ENCODE data around the gene ZNF724. TPM values are rescaled to one million over a fixed set of nuclear protein-coding genes. Genes with fewer than 3 reads are reported as not detected.

Gene ZNF724
- total and polyA plus RNA-seq, 2 of the 8 experiments (the other 6 are each of a cell fraction or from before 2014, with no cell fraction given) = 8.7 to 67.2 TPM

- Histone ChIP-seq H3K4me3 (ENCODE audit: extremely low read depth in 1 of 4, insufficient read depth in 2 of 4, low read depth in 3 of 4, low read length in 4 of 4) (no peak overlapping the region), H2BK12ac (ENCODE audit: low read depth, low read length) (no peak overlapping the region), H3K4me1 (replicated peaks in 1 of 4; ENCODE audit: control insufficient read depth in 3 of 4, insufficient read depth in 4 of 4, low read length in 3 of 4) (no peaks in the 10 kb centered on the region), H3K27me3 (replicated peaks in 1 of 4; ENCODE audit: control insufficient read depth in 3 of 4, extremely low read depth in 1 of 4, insufficient read depth in 3 of 4, low read length in 3 of 4) (no peaks in the 10 kb centered on the region), H3K14ac (ENCODE audit: insufficient read length) (no peak overlapping the region), H3K36me3 (ENCODE audit: control insufficient read depth in 2 of 4, insufficient read depth in 4 of 4, low read length in 3 of 4) (no peaks in the 10 kb centered on the region), H3K27ac (ENCODE audit: low read depth, low read length) (no peak overlapping the region), H2AK5ac (ENCODE audit: low read depth, low read length) (no peak overlapping the region), H2BK120ac (replicated peaks; ENCODE audit: low read depth, low read length) (no peak overlapping the region), H3K4ac (replicated peaks; ENCODE audit: insufficient read length, low read depth, low read length) (no peak overlapping the region), H4K91ac (replicated peaks; ENCODE audit: insufficient read length, low read length) (no peak overlapping the region), H2BK15ac (ENCODE audit: low read length) (no peak overlapping the region; the same call in 1 of the 2 replicates), H2BK5ac (ENCODE audit: low read depth, low read length) (no peak overlapping the region), H4K5ac (ENCODE audit: insufficient read length, low read depth, low read length) (no peak overlapping the region), H3K56ac (replicated peaks; ENCODE audit: insufficient read length, low read depth, low read length) (no peak overlapping the region), H3K79me2 (ENCODE audit: control insufficient read depth in 1 of 2, insufficient read depth in 2 of 2, low read length in 2 of 2) (no peaks in the 10 kb centered on the region), H3K9ac (replicated peaks in 1 of 4; ENCODE audit: extremely low read depth in 1 of 4, low read depth in 3 of 4, low read length in 3 of 4) (no peak overlapping the region), H3K79me1 (ENCODE audit: low read depth, low read length) (no peaks in the 10 kb centered on the region), H4K8ac (ENCODE audit: extremely low read depth, insufficient read depth, low read length) (no peak overlapping the region; the same call in 1 of the 2 replicates), H3K18ac (ENCODE audit: extremely low read depth, low read length) (no peak overlapping the region), H4K20me1 (replicated peaks in 1 of 2; ENCODE audit: control insufficient read depth in 1 of 2, insufficient read depth in 2 of 2, low read length in 2 of 2) (no peaks in the 10 kb centered on the region), H3K23ac (ENCODE audit: insufficient read length) (no peak overlapping the region), H2AFZ (ENCODE audit: low read length) (no peak overlapping the region), H3K4me2 (ENCODE audit: insufficient read depth in 1 of 2, low read depth in 2 of 2, low read length in 2 of 2) (no peak overlapping the region), H3K23me2 (ENCODE audit: low read depth, low read length) (no peaks in the 10 kb centered on the region), H2BK20ac (ENCODE audit: low read length) (no peak overlapping the region), H3K9me3 (ENCODE audit: insufficient read depth in 2 of 2, low read depth in 1 of 2, low read length in 1 of 2) (peaks cover 18 to 21% of the 10 kb centered on the region in 2 experiments)
- TF ChIP-seq CBX8 (IDR thresholded peaks at IDR 0.05; ENCODE audit: borderline replicate concordance, low read depth, low read length) = no peak
- 0 out of 4 replicates have a peak, but pooled peaks of 1 of the 3 experiments have one; percentile 8 for TF ChIP-seq CTCF (IDR thresholded peaks at IDR 0.05; ENCODE audit: control extremely low read depth in 1 of 3, insufficient read depth in 1 of 3, low read depth in 1 of 3, low read length in 3 of 3)
- DNase-seq (ENCODE audit: low read depth in 1 of 2, low spot score in 2 of 2) (no peak), FAIRE-seq (no peak)
- POLR2A ChIA-PET (ENCODE audit: partially characterized antibody) = no interaction called here
- CTCF ChIA-PET (ENCODE audit: partially characterized antibody) = interaction anchor here (0.6 to 1.0 kb wide), 3 partner anchors 8 to 965 kb away, joined by 3 read pairs; no protein-coding TSS in a partner anchor
- 84% methylated on average over 3 of the region's 3 CpGs; no CpG with 5 or more reads in 1 of the 2 experiments for WGBS, 2 experiments (ENCODE audit: extremely low coverage in 1 of 2, insufficient coverage in 1 of 2, insufficient read length in 1 of 2, insufficient replicate concordance in 2 of 2, low coverage in 1 of 2, low lambda C conversion rate in 2 of 2, missing lambda C conversion rate in 1 of 2)
Measured at GRCh38 chr19:23287620-23288019, 37.4 kb upstream of the ZNF724 start.

Data from H1 (cell line).